GM08714 (cell line): ENCODE data around the gene B4GALT6.

Experiments
- H3K4me3 ChIP-seq: fragments of 200-500 bp; sonication (Bioruptor generic); 2 replicates; pipeline ENCODE4 v1.5.1; 2014; ENCODE audit warnings: mild to moderate bottlenecking, low read length, inconsistent platforms
- ZNF274 ChIP-seq: IDR thresholded peaks from 2 replicates; pipeline ENCODE4 v1.6.1; 2012; ENCODE audit warnings: mild to moderate bottlenecking, low read depth, low read length

Gene B4GALT6

GRCh38 chr18:31617031-31617717 lies 67.2 kb downstream of the B4GALT6 start:
- no peak overlapping the region for H3K4me3 ChIP-seq
- TF ChIP-seq ZNF274: no peak

GRCh38 chr18:31616586-31616985 lies 67.8 kb downstream of the B4GALT6 start:
- TF ChIP-seq ZNF274: no peak
- H3K4me3 ChIP-seq: no peak overlapping the region

- no peak overlapping the region for H3K4me3 ChIP-seq
- no peak for TF ChIP-seq ZNF274
These were observed 70.3 kb downstream of the B4GALT6 start for GRCh38 chr18:31614044-31614443.

DNA sequence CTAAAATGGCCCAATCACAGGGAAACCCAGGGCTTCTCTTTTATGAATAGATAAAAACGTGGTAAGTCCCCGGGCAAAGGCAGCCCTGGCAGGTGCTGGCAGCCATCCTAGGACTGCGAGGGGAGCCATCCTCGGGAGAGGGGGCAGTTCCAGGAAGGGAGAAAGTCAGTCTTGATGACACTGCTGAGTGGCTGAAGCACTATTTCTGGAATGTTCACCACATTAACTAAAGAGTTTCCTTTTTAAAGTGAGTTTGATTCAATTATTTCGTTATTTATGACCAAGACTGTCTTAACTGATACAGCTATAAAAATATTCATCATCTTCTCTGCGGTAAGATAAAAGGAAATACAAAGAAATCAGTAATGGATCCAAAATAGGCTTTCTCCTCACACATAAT lies 72.3 kb downstream of the B4GALT6 start:
- no peak for TF ChIP-seq ZNF274
- no peak overlapping the region for H3K4me3 ChIP-seq

GRCh38 chr18:31611511-31611910 lies 72.9 kb downstream of the B4GALT6 start:
- no peak for TF ChIP-seq ZNF274
- H3K4me3 ChIP-seq: no peak overlapping the region

GRCh38 chr18:31610286-31611205 lies 73.8 kb downstream of the B4GALT6 start:
- TF ChIP-seq ZNF274: no peak
- no peak overlapping the region for H3K4me3 ChIP-seq

- TF ChIP-seq ZNF274: no peak
- H3K4me3 ChIP-seq: no peak overlapping the region
These were observed 74.5 kb downstream of the B4GALT6 start for GRCh38 chr18:31609886-31610285.

DNA sequence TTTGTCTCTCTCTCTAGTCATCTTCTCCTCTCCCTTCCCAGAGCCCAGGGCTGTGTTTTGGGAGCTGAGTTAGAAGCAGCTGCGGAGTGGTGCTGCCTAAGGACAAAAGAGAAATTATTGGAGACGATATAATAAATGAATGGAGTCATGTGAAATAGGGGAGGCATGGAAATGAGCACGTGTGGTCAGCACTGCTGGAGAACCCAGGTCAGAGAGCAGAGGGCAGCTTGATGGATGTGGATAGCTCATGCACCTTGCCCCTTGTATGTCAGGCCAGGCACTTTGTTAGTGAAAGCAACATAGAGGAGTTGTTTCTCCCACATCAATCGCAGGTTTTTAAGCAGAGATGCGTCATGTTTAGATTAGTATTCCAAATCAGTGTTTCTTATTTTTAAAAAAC lies 77.0 kb downstream of the B4GALT6 start:
- no peak overlapping the region for H3K4me3 ChIP-seq
- TF ChIP-seq ZNF274: no peak

DNA sequence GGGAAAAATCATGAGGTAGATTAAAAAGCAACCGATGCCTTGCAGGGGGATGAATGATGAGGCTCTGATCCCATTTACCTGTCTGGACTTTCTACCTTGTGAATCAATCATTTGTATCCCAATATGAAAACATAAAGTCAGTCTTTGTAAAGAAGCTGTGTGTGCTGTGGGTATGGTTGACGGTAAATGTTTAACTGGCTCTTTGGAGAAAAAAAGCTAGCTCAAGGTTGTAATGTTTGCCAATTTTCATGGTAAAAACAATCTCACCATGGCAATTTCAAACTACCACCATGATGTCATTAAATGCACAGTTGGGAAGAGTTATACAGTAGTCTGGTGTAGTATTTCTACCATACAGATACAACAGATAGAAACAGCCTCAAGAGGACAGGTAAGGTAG lies 78.1 kb downstream of the B4GALT6 start:
- no peak for TF ChIP-seq ZNF274

GRCh38 chr18:31603315-31603714 lies 81.1 kb downstream of the B4GALT6 start:
- no peak for TF ChIP-seq ZNF274

More for the DNA sequence above, 78.1 kb downstream of the B4GALT6 start:
- no peak overlapping the region for H3K4me3 ChIP-seq

DNA sequence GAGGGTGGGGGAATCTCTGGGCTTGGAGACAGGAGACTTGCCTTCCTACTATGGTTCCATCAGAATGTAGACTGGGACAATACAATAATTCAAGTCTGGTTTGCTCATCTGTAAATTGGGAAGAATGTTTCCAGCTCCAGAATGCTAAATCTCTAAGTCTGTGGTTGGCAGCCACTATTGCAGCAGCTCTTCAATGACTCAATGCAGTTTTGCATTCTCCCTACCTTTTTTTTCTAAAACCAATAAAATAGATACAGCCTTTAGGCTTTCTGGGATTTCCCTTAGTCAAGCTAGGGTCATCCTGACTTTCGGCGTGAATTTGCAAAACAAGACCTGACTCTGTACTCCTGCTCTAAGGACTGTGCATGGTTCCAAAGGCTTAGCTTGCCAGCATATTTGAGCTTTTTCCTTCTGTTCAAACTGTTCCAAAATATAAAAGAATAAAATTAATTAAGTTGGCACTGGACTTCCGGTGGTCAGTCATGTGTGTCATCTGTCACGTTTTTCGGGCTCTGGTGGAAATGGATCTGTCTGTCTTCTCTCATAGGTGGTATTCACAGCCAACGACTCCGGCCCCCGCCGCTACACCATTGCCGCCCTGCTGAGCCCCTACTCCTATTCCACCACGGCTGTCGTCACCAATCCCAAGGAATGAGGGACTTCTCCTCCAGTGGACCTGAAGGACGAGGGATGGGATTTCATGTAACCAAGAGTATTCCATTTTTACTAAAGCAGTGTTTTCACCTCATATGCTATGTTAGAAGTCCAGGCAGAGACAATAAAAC lies 86.2 kb downstream of the B4GALT6 start:
- no peak for TF ChIP-seq ZNF274

More at GRCh38 chr18:31603315-31603714, 81.1 kb downstream of the B4GALT6 start:
- H3K4me3 ChIP-seq: no peak overlapping the region

GRCh38 chr18:31596081-31596872 lies 88.1 kb downstream of the B4GALT6 start:
- no peak overlapping the region for H3K4me3 ChIP-seq
- TF ChIP-seq ZNF274: no peak

More for the DNA sequence above, 86.2 kb downstream of the B4GALT6 start:
- no peak overlapping the region for H3K4me3 ChIP-seq

- no peak overlapping the region for H3K4me3 ChIP-seq
- TF ChIP-seq ZNF274: no peak
These were observed 89.1 kb downstream of the B4GALT6 start for GRCh38 chr18:31595121-31595771.
